Smooth muscle cell of the brain vasculature (primary cell): ENCODE data around the gene MAPK8IP2.
A peak's percentile ranks its signal among the peaks of the same experiment; 100 is the strongest.

Source experiments
- DNase-seq: peaks from one replicate; pipeline ENCODE4 v3.0.0-alpha.2; 2012; ENCODE audit warnings: low read depth, low spot score

MAPK8IP2 gene

DNA sequence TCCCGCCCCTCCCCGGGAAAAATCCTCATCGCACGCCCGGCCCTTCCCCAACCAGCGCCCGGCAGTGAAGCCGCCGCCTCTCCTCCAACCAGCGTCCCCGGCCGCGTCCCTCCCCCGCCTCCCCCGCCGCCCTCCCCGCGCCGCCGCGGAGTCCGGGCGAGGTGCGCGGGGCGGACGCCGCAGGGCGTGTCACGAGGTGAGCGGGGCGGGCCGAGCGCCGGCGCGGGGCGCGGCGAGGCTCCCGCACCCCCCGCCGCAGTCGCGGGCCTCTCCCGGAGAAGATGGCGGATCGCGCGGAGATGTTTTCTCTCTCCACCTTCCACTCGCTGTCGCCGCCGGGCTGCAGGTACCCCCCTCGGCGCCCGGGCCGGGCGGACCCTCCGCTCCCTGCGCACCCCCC lies at the start of gene MAPK8IP2:
Gene MAPK8IP2, plus strand, starts transcription at position 256 of the 400 bp plus-strand sequence. Its CDS starts 26 bp downstream, at position 282.
- DNase-seq = no peak

DNA sequence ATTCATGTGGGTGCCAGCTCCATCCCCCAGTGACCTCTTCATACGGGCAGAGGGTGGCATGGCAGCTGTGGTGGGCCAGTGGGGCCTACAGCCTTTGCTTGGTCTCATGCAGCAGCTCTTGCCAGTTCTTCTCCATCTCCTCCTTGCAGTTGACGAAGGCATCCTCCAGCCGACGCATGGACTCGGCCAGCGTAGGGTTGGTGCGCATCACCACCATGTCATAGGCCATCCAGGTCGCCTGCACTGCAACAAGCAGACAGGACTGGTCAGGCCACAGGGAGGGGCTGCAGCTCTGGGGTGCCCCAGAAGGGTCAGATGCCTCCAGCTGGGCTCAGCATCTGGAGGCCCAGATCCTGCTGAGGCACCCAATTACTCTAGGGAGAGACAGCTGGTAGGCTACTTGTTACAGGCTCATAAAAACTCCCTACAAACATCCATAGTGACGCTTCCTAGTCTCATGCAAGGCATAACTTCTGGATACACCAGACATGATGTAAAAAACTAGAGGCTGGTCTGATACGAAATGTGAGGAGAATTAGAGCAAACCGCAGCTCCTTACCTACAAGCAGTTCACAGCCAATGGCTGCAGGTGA lies 49.3 kb upstream of the MAPK8IP2 start:
- no peak for DNase-seq

- no peak for DNase-seq
Observed at GRCh38 chr22:50553310-50553709, 47.3 kb upstream of the MAPK8IP2 start.

DNA sequence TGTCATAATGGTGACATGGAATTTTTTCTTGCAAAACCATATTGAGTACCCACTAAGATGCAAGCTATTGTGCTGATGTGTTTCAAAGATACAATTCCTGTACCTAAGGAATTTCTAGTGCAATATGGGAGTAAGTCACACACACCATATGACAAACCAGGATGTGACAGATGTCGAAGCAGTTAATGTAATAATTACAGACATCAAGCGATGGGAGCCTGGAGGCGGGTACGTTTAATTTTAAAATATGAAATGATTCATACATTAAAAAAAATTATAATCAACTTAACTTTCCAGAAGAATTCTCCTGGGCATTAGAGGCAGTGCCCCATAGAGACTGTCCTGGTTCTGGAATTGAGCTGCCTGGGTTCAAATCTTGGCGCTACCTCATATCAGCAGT lies 43.9 kb upstream of the MAPK8IP2 start:
- no peak for DNase-seq

DNA sequence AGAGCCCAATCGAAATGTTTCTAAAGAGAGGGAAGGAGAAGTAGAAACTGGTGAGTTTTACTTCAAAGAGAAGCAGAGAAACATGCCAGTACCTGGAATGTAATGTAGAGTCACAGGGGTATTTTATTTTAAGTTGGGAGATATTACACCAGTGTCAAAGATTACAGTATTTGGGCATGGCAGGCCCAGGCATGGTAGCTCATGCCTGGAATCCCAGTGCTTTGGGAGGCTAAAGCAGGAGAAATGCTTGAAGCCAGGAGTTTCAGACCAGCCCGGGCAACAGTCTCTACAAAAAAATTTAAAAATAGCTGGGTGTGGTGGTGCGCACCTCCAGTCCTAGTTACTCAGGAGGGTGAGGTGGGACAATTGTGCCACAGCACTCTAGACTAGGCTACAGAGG lies 40.6 kb upstream of the MAPK8IP2 start:
- no peak for DNase-seq

DNA sequence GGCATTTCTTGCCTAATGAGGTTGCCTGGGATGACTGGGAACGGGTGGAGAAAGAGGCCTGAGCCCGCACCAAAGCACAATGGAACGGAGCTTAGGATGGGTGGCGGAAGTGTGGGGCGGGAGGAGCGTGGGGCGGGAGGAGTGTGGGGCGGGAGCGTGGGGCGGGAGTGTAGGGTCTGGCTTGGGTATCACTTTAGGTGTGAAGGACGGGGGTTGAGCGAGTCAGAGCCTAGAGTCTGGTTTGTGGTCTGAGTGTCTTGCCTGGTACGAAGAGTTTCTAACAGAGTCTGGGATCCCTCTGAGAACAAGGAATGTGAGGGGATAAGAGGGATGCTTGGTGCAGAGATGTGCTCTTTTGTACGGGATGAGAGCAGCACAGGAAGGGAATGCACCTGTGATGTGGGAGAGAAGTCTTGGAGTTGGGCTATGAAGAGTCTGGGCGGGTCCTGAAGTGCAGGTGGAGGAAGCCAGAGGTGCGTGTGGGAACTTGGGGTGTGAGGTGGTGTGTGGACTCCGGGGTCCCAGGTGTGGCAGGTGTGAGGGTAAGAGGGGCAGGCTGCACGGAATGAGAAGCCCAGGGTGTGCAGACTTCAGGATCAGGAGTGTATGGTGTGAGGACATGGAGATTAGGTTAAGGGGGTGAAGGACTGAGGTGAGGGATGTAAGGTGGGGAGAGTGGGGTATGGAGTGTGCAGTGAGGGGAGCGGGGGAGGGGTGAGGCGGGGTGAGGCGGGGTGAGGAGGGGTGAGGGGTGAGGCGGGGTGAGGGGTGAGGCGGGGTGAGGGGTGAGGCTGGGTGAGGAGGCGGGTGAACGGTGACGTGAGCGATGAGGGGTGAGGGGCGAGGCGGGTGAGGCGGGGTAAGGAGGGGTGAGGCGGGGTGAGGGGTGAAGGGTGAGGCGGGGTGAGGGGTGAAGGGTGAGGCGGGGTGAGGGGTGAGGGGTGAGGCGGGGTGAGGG lies 38.9 kb upstream of the MAPK8IP2 start:
- DNase-seq = no peak

GRCh38 chr22:50562523-50563412 lies 37.8 kb upstream of the MAPK8IP2 start, which contains the start of gene SYCE3:
Gene SYCE3, minus strand, starts transcription at chr22:50562919. Its CDS starts 6,514 bp downstream, at chr22:50556405.
- DNase-seq = peak; percentile 65

- no peak for DNase-seq
Observed at GRCh38 chr22:50563413-50564160, 37.0 kb upstream of the MAPK8IP2 start.

DNA sequence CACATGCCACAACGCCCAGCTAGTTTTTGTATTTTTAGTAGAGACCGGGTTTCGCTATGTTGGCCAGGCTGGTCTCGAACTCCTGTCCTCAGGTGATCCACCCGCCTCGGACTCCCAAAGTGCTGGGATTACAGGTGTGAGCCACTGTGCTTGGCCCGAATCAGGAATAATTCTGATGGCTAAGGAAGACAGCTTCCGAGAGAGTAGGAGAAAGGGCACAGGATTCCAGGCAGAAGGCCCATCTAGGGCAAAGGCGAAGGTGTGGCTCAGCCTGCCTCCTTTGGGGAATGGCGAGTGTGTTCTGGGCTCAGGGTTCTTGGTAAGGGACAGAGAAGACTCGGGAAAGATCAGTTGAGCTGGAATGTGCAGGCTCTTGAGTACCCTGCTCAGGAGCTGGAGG lies 36.3 kb upstream of the MAPK8IP2 start:
- no peak for DNase-seq

DNA sequence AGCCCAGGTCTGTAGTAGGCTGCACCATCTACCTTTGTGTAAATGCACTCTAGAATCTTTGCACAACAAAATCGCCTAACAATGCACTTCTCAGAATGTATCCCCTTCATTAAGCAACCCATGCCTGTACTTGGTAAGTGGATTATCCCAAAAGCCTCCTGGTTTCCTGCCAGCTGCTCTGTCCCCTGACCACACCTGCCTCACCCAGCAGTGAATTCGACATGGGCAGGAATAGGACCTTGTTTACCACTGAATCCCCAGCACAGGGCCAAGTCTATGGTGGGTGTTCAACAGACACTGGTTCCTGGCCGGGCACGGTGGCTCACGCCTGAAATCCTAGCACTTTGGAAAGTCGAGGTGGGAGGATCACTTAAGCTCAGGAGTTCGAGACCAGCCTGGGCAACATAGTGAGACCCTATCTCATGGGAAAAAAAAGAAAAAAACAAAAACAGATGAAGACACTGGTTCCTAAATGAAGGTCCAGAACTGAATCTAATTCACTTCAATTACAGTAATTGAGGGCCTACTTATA lies 32.8 kb upstream of the MAPK8IP2 start:
- DNase-seq = no peak

DNA sequence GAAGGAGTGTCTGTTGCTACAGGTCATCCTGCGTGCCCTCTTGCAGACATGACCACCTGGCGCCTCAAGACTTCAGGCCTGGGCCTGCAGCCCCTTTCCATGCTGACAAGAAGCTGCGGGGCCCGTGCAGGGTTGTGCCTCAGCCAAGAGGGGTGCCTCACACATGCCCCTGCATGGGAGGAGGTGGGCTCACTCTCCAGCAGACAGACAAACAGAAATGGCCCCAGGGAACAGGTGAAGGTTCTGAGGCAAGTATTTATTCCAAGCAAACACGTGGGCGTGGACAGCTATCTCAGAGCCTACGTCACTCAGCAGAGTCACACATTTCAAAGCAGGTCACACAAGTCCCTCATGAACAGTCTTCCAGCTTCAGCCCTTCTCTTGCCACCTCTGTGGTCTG lies 32.0 kb upstream of the MAPK8IP2 start:
- no peak for DNase-seq

- DNase-seq = no peak
Observed at GRCh38 chr22:50569041-50569459, 31.5 kb upstream of the MAPK8IP2 start.

- DNase-seq = no peak
Observed at GRCh38 chr22:50569896-50570535, 30.6 kb upstream of the MAPK8IP2 start.

DNA sequence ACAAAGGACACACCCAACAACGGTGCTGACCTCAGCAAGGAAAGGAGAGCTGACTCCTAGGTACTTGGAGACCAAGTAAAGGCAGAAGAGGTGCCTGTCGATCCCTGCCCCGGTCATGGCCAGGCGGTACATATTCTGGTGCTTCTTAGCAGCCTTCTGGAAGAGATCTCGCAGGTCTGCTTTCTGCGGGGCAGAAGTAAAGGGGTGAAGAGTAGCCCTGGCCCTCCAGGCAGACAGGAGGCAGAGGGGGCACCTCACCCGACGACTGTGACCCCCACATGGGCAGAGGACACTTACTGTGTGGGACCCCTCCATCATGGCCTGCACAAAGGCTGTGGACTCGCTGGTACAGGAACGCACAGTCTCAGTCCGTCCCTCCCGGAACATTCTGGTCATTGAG lies 29.7 kb upstream of the MAPK8IP2 start:
- DNase-seq = no peak

DNA sequence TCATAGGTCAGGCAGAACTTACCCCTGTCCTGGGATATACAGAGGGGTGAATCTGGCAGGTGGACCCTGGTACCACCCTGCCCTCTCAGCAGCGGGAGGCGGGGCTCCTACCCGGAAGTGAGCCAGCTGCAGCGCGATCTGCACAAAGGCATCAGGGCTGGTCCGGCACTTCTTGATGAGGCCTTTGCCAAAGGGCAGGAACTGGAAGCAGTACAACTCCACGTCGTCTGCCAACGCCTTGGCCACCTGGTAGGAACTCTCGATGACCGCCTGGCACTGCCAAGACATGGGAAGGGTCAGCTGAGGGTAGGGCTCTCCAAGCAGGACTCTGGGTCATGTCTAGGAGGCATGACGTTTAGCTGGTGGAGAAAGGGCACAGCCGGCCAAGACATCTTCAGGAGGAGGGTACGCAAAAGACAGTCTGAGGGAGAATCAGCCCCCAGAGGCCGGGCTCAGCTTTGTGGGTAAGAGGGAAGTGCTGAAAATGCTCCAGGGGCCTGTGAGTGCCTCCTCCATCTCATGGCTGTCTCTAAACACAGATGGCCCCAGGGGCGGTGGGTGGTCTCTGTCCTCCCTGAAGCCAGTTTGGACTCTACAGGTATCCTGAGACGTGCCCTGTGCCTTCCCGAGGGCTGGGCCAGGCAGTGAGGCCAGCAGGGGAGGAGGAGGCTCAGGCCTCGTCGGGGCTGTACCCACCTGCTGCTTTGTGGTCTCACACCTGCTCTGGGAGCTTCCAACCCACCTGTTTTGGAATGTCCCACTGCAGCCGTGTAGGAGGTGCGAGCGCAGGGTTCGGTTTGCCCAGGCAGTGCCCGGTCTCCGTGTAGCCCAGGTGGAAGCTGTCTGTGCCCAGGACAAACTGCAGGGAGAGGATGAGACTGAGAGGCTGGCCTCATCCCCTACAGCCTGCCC lies 29.1 kb upstream of the MAPK8IP2 start:
- no peak for DNase-seq

- no peak for DNase-seq
Observed at GRCh38 chr22:50572965-50573364, 27.6 kb upstream of the MAPK8IP2 start.

GRCh38 chr22:50573491-50574382 lies 26.9 kb upstream of the MAPK8IP2 start:
- DNase-seq = no peak

DNA sequence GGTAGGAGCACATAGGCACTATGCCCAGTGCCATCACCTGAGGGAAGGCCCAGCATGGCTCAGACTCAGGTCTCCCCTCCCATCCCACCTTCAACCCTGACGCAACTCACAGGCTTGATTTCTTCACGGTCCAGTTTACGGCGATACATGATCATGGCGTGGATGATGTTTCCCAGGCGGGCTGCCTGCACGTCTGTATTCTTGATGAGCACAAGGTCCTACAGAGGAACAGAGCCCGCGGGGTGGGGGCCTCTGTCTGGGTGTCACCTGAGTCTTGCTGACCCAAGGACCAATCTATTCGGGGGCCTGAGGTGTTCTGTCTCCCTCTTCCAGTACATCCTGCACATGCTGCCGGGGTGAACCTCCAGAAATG lies 26.2 kb upstream of the MAPK8IP2 start:
- no peak for DNase-seq
